G401.6 (cell line): ENCODE data around the gene EPM2AIP1.
"Not testable (repeated sequence)": the region's sequence is repeated elsewhere in the genome, so short reads cannot be mapped to it uniquely, and the experiment has no call there.

Experiments used
- FAIRE-seq: peaks from 2 replicates; lab custom pipeline; 2012; peaks lifted over from hg19 to GRCh38; lab: Jason Lieb, UNC

The EPM2AIP1 gene

DNA sequence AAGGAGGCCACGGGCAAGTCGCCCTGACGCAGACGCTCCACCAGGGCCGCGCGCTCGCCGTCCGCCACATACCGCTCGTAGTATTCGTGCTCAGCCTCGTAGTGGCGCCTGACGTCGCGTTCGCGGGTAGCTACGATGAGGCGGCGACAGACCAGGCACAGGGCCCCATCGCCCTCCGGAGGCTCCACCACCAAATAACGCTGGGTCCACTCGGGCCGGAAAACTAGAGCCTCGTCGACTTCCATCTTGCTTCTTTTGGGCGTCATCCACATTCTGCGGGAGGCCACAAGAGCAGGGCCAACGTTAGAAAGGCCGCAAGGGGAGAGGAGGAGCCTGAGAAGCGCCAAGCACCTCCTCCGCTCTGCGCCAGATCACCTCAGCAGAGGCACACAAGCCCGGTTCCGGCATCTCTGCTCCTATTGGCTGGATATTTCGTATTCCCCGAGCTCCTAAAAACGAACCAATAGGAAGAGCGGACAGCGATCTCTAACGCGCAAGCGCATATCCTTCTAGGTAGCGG lies at the start of gene EPM2AIP1:
TSS of gene EPM2AIP1 (minus strand) at position 326 of the 520 bp plus-strand sequence. CDS start at position 272, 54 bp downstream.
- peak; percentile 100 for FAIRE-seq

DNA sequence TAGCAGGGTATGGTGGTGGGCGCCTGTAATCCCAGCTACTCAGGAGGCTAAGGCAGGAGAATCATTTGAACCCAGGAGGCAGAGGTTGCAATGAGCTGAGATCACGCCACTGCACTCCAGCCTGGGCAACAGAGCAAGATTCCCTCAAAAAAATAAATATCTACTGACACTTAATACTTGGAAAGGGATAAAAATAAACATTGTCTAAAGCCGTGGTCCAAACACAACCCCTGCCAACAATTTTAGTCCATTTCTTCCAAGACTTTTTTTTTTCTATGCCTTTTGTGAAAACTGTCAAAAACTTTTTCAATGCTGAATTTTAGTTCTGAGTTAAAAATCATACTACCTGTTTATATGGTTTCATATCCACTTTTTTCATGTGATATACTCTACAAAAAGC lies 49.8 kb upstream of the EPM2AIP1 start:
- FAIRE-seq: not testable (repeated sequence)

DNA sequence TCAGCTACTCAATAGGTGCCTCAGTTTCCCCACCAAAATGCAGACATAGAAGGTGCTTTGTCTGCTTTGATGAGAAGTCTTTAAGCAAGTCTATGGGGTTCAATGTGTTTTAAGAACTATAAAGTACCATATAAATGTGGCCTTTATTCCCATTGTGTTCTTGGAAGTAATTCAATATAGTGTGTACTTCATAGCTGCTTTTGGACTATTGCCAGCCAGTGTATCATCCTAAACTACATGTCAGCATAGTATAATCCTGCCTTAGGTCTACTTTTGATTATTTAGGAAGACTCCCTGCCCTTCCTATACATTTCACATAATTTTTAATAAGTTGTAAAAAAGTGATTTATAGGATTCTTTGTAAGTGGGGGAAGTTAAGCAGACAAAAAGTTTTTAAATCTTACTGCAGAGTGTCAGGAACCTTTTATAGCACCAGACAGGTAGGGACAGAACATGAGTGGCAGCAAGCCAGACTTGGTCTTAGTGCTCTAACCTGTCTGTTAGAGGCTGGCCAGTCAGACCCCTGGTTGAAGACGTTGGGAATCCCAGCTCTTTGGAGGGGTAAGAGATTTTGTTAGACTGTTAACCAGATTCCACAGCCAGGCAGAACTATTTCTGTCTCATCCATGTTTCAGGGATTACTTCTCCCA lies 48.7 kb upstream of the EPM2AIP1 start:
- FAIRE-seq: no peak

DNA sequence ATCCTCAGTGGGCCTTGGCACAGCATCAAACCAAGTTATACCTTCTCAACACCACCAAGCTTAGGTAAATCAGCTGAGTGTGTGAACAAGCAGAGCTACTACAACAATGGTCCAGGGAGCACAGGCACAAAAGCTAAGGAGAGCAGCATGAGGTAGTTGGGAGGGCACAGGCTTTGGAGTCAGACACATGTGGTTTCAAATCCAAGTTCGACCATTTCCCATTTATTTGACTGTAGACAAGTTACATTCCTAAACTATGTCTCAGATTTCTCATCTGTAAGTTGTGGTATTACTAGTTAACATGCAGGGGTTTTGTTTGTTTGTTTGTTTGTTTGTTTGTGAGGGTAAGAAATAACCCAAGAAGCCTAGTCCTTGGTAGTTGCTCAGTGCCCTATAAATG lies 47.3 kb upstream of the EPM2AIP1 start:
- no peak for FAIRE-seq

DNA sequence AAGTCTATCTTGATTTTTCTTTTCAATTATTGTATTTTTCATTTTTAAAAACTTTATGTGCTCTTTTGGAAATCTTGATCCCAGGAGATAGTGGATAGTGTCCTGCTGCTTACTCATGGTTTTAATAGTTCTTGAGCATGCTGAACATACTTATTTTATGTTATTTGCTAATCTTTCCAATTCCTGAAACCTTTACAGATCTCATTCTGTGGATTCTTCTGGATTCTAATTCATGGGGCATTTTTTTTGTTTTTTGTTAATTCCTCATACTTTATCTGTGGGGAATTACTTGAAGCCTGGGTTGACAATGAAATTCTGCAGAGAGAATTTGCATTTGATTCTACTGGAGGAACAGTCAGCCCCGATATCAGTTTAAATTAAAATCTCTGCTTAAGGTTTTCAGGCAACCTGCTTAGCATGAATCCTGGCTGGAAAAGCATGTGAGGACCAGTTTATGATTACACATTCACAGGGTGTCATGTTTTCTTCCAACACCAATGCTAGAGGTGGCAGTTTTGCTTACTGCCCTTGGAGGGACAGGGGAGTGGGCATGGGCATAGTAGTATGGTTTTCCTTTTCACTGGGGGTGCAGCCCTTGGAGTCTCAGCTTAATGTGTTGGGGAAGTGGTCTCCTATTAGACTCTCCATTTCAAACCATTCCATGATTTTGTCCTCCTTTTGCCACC lies 46.4 kb upstream of the EPM2AIP1 start:
- FAIRE-seq: no peak

DNA sequence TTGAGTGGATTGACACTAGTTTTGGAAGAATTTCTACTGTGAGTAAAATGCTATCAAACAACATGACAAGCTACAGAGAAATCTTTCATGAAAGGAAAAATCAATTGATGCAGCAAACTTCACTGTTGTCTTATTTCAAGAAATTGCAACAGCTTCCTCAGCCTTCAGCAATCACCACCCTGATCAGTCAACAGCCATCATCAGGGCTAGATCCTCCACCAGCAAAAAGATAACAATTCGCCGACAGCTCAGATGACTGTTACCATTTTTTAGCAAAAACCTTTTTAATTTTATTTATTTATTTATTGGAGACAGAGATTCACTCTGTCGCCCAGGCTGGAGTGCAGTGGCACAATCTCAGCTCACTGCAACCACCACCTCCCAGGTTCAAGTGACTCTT lies 44.4 kb upstream of the EPM2AIP1 start:
- FAIRE-seq: no peak

DNA sequence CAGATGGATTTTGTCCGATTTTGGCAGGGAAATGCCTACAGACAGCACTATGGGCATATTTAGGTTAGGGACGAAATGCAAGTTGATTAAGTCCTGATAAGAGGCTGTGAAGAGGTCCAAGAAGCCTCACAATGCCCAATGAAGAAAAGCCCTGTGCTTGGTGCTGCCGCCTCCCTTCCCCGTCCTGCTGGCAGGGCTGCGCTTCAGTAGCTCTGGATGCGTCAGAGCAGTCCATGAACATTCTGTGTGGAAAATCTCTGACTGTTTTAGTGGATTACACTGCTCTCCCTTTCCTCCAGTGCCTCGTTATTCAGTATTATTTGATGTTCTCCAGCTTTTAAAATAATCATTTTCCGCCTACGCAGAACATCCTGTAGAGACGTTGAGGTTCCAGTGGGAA lies 40.0 kb upstream of the EPM2AIP1 start:
- no peak for FAIRE-seq

DNA sequence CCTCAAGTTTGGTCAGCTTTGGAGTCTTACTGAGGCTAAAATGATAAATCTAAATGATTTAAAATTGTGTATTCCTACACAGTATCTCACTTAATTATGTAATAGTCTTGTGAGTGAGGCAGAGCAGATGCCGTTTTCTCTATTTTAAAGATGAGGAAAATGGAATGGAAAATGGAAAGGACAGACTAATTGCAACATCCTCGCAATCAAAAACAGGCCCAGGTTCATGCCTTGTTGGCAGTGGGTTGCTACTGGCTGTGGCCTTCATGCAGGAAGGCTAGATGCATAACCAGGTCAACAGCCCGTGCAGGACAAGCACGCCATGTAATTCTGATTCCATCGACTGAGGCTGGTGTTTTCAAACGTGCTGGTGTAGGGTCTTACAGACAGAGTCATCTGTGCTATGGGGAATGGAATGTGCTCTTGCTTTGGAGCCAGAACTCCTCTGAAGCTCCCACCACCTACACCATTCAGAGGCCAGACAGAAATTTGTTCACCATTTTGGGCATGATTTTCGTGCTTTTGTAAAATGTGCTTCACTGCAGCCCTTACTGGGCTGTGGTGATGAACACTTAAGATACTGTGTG lies 38.3 kb upstream of the EPM2AIP1 start:
- no peak for FAIRE-seq

DNA sequence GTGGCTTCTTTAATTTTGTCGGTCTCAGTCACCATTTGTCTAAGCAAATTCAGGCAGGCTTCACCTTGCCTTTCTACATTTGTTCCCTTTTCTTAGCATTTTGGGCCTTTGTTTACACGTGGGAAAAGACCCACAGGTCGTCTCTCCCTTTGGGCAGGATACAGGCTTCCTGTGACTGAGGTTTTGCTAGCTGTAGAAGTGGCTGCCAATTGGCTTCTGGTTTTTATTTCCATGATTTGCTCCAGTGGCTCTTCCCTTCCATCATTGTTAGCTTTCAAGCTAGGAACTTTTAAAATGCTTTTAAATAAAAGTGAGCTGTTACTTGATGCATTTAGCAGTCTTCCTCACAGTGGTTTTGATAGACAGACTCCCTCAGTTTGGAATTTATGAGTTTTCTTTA lies 37.7 kb upstream of the EPM2AIP1 start:
- no peak for FAIRE-seq

DNA sequence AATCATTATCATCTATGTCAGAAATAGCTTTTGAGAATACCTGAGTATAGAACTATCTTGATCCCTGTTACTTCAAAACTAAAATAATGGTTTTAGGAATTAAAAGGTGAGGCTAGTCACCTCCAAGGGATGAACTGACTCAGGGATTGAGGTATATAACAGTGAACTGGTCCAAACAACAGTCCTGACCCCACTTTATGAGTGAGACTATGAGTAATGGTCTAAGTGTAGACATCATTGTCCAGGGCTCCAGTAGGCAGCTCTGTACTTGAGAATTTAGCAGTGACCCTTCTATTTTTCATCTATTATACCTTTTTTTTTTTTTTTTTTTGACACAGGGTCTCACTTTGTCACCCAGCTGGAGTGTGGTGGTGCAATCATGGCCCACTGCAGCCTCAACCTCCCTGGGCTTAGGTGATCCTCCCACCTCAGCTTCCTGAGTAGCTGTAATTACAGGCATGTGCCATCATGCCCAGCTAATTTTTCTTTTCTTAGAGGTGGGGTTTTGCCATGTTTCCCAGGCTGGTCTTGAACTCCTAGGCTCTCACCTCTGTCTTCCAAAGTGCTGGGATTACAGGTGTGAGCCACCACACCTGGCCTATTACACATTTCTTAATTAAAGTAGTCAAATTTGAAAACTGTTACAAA lies 36.7 kb upstream of the EPM2AIP1 start:
- no peak for FAIRE-seq

DNA sequence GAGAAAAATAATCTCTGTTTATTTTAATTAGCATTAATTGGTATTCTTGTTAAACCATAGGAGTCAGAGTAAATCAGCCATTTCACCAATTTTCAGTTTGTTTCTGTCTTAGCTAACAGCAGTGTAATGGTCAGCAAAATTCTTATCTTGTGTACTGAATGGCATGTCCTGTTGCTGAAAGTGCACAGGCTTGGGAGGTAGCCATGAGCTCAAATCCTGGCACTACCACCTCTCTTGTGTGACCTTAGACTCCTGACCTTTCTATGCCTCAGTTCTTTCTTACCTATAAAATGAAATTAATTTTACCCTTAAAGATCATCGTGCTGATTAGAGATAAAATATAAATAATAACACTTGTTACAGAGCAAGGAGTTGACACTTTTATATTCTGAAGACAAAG lies 36.2 kb upstream of the EPM2AIP1 start:
- no peak for FAIRE-seq

DNA sequence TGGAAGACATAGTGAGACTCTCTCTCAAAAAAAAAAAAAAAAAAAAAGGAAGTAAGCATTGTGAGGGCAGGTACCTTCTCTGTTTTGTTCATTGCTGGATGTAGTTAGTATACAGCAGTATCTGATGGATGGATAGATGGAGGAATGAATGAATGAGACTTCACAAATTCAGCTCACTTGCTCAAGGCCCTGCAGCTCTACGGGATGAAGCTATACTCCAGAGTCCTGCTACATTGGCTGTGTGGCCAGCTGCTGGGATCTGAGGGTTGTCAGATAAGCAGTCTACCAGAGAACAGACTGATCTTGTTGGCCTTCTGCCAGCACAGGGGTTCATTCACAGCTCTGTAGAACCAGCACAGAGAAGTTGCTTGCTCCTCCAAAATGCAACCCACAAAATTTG lies 35.4 kb upstream of the EPM2AIP1 start:
- no peak for FAIRE-seq

DNA sequence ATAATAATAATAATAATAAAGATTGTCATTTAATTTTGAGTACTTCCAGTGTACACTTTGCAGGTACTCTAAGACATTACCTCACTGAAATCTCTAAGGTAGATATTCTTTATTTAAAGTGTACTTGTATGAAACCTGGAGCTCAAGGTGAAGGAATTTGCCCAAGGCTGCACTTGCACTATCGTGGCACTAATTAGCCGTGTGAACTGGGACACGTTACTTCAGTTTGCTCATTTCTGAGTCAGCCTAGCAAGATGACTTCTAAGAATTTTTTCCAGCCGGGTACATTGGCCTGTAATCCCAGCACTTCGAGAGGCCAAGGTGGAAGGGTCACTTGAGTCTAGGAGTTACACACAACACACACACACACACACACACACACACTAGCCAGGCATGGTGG lies 33.9 kb upstream of the EPM2AIP1 start:
- FAIRE-seq: no peak

DNA sequence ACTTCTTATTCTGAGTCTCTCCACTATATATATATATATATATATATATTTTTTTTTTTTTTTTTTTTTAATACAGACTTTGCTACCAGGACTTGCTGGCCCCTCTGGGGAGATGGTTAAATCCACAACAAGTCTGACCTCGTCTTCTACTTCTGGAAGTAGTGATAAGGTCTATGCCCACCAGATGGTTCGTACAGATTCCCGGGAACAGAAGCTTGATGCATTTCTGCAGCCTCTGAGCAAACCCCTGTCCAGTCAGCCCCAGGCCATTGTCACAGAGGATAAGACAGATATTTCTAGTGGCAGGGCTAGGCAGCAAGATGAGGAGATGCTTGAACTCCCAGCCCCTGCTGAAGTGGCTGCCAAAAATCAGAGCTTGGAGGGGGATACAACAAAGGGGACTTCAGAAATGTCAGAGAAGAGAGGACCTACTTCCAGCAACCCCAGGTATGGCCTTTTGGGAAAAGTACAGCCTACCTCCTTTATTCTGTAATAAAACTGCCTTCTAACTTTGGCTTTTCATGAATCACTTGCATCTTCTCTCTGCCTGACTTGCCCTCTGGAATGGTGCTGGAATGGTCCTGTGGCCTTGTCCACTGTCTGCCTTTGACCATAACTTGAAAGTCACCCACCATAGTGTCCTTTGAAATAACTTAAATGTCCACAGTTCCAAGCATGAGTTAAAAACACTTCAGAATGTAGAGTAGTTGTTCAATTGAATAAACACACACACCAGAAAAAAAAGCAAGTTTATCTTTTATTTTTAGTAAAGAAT lies 32.8 kb upstream of the EPM2AIP1 start:
- FAIRE-seq: no peak

DNA sequence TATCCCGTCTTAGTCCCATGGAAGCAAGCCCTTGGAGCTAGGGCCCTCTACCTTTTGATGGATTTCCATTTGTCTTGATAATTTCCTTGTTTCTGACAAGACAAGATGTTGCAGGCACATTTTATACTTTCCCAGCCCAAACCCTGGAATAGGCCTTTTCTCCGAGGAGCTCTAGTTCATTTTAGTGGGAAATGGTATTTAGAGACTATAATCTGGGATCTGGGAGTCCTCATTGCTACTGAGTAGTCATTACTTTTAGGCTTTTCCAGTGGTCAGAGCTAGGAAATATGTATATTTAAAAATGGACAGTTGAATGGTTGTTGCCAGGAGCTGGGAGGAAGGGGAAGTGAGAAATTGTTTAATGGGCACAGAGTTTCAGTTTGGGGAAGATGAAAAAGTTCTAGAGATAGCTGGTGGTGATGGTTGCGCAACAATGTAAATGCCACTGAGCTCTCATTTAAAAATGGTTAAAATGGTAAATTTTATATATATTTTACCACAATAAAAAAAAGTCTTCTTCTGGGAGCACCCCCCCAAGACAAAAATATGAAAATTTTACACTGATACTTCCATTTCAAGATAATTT lies 32.0 kb upstream of the EPM2AIP1 start:
- no peak for FAIRE-seq

DNA sequence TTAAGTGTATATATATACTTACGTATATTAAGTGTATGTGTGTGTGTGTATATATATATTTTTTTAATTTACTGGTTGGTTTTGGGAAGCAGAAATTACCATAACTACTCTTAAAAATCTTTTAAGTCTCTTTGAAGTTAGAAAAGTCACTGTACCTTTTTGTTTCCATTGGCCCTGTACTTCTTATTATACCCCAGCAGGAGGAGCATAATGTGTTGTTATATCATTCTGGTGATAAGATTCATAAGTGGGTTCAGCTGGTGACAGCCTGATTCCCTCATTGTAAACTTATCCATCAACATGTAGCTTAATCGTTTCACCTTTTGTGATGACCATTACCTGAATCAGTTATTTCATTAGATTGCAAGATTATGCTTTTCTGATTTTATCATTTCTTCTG lies 31.2 kb upstream of the EPM2AIP1 start:
- no peak for FAIRE-seq

DNA sequence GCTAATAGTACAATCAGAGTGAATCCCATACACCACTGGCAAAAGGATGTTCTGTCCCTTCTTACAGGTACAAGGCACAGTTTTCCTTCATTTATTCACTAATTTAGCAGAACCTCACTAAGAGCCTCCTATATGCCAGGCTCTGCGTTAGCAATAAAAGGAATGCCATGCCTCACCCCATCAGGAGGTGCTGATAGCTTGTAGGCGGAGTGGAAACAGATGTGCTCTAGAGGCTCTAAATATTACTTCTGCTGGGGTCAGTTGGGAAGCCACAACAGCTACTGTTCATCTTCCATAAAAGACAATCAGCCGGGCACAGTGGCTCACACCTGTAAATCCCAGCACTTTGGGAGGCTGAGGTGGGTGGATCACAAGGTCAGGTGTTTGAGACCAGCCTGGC lies 24.8 kb upstream of the EPM2AIP1 start:
- FAIRE-seq: no peak

DNA sequence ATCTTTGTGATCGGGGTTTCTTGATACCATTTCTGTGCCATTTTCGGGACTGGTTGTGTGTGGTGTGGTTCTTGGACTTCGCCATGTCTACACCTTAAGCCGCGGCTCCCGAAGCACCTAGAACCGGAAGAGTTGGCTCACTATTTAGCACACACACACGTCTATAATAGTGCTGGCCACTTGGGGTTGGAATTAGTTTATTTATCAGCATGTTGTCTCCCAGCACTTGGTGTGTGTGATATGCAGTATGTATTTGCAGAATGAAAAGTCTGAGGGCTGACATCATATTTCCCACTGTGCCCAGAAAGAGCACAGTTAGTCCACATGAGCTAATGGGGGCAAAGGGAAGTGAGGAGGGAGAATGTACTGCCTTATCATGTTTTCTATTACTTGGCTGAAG lies 24.0 kb upstream of the EPM2AIP1 start:
- FAIRE-seq: no peak

DNA sequence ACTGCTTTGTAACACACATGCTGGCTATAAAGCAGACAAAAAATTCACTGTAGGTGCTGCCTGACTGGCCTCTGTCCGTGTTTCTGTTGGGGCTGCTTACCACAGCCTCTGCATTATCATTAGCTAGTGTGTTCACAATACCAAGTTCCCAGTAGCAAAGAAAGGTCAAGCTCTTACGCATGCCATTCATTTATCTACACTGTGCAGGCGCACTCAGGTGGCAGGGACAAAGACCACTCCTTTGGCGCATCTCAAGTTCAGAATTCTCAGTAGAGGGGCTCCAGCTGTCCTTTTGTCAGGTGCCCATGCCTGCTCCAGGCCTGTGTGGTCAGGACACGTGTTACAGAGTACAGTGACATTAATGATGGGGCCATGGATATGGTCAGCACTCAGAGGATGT lies 22.7 kb upstream of the EPM2AIP1 start:
- FAIRE-seq: no peak

DNA sequence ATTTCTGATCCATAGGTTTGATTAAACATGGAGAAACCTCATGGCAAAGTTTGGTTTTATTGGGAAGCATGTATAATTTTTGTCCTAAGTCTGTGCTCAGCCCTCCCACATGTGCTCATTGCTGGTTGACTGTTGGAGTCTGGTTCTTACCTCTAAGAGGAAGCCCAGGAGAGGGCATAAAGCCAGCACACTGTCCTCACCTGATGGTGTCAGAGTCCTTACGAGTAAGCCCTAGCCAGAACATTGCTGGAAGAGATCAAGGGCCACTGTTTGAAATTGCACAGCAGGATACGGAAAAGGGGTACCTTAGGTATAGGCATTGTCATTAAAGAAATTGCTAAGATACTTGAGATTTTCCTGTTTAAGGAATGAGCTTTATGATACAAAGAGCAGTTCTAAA lies 21.7 kb upstream of the EPM2AIP1 start:
- FAIRE-seq: no peak

DNA sequence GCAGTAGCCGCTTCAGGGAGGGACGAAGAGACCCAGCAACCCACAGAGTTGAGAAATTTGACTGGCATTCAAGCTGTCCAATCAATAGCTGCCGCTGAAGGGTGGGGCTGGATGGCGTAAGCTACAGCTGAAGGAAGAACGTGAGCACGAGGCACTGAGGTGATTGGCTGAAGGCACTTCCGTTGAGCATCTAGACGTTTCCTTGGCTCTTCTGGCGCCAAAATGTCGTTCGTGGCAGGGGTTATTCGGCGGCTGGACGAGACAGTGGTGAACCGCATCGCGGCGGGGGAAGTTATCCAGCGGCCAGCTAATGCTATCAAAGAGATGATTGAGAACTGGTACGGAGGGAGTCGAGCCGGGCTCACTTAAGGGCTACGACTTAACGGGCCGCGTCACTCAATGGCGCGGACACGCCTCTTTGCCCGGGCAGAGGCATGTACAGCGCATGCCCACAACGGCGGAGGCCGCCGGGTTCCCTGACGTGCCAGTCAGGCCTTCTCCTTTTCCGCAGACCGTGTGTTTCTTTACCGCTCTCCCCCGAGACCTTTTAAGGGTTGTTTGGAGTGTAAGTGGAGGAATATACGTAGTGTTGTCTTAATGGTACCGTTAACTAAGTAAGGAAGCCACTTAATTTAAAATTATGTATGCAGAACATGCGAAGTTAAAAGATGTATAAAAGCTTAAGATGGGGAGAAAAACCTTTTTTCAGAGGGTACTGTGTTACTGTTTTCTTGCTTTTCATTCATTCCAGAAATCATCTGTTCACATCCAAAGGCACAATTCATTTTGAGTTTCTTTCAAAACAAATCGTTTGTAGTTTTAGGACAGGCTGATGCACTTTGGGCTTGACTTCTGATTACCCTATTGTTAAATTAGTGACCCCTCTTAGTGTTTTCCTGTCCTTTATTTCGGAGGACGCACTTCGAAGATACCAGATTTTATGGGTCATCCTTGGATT lies 674 bp upstream of the EPM2AIP1 start, which contains the start of gene MLH1:
TSS of gene MLH1 (plus strand) at position 193 of the 958 bp plus-strand sequence. CDS start at position 223, 30 bp downstream.
- FAIRE-seq: no peak
